Subcutaneous adipose tissue (tissue), 4 donors: ENCODE data around the gene DNAJC15. TPM values are rescaled to one million over a fixed set of nuclear protein-coding genes. Genes with fewer than 3 reads are reported as not detected.

ENCODE experiments used
- total RNA-seq, 4 donors: library from RNA; depleted of rRNA; stranded (reverse); fragments of >200 nt; gene quantifications; one replicate each; pipeline ENCODE4 v1.1.0, GENCODE V29; 2016
- TF ChIP-seq, protein P1 (sequence below): fragments of 450-650 bp; IDR thresholded peaks from one replicate; pipeline ENCODE4 v1.5.1; 2016; ENCODE audit warnings: low read depth, mild to moderate bottlenecking, control low read depth, antibody characterized with exemption, moderate library complexity

Gene DNAJC15
- total RNA-seq, 4 donors from 2014 or later: 4.3 to 16.0 (median 10.3) TPM

GRCh38 chr13:43094901-43095300 is 71.5 kb downstream of the DNAJC15 start:
- TF ChIP-seq, protein P1, sequence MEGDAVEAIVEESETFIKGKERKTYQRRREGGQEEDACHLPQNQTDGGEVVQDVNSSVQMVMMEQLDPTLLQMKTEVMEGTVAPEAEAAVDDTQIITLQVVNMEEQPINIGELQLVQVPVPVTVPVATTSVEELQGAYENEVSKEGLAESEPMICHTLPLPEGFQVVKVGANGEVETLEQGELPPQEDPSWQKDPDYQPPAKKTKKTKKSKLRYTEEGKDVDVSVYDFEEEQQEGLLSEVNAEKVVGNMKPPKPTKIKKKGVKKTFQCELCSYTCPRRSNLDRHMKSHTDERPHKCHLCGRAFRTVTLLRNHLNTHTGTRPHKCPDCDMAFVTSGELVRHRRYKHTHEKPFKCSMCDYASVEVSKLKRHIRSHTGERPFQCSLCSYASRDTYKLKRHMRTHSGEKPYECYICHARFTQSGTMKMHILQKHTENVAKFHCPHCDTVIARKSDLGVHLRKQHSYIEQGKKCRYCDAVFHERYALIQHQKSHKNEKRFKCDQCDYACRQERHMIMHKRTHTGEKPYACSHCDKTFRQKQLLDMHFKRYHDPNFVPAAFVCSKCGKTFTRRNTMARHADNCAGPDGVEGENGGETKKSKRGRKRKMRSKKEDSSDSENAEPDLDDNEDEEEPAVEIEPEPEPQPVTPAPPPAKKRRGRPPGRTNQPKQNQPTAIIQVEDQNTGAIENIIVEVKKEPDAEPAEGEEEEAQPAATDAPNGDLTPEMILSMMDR: no peak

DNA sequence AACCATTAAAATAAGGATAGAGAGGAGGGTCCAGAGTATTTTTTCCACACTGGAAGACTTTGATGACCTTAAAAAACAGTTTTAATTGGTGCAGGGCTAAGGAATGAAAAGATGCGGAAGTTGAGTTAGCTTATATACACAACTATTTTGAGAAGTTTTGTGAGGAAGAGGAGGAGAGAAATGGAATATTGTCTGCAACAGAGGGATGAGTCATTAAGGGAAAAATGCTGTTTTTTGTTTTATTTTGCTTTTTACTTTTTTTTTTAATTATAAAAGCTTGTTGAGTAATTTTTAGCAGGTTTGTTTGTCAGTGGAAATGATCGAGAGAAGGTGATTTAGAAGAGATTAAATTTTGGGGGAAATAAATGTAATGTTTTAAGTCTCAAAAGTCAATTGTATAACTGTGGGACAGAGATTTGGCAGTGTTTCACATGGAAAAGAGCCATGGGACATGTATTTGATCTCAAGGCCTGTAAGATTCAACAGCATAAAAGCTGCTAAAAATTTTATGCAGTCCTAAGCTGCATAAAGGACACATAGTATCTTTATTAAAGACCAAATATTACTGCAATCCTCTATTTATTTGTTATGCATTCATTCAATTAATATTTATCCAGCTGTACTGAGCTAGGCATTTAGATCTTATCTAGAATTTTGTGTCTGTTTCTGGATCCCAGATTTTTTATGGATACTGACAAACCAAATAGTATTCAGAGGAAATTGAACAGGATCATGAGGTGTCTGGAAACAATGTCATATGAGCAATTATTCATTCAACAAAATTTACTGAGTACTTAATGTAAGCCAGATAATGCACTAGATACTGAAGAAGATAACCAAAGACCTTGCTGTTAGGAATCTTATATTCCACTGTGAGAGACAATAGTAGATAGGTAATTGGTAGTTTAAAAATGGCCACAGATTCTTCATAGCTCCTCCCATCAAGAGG is 72.7 kb downstream of the DNAJC15 start:
- TF ChIP-seq, protein P1: no peak

DNA sequence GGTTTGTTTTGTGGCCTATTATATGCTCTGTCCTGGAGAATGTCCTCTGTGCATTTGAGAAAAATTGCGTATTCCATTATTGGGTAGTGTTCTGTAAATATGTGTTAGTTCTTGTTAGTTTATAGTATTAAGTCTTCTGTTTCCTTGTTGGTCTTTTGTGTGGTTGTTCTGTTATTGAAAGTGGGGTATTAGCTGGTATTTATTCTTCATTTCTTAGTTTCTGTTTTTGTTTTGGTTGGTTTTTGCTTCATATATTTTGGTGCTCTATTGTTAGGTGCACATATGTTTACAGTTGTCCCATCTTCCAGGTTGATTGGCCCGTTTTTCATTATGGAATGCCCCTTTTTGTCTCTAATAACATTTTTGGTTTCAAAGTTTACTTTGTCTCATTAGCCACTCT is 77.3 kb downstream of the DNAJC15 start:
- TF ChIP-seq, protein P1: no peak

- TF ChIP-seq, protein P1: no peak
Observed at GRCh38 chr13:43102304-43102703, 78.9 kb downstream of the DNAJC15 start.

- TF ChIP-seq, protein P1: no peak
Observed at GRCh38 chr13:43107780-43108179, 84.4 kb downstream of the DNAJC15 start.

- TF ChIP-seq, protein P1: no peak
Observed at GRCh38 chr13:43110036-43110435, 86.7 kb downstream of the DNAJC15 start.

GRCh38 chr13:43110658-43111057 is 87.3 kb downstream of the DNAJC15 start:
- TF ChIP-seq, protein P1: no peak
